NCI-H1417 (cell line): ENCODE measurements around the gene SNAI3.
"Not testable (repeated sequence)": the region's sequence is repeated elsewhere in the genome, so short reads cannot be mapped to it uniquely, and the experiment has no call there.

ENCODE experiments used
- DNase-seq, 3 experiments: peaks; one replicate each; lab custom pipeline; 2025; lab: John Stamatoyannopoulos, UW

The SNAI3 gene

GRCh38 chr16:88669493-88669892, 16.8 kb downstream of the SNAI3 start:
- DNase-seq, result not testable (repeated sequence)

GRCh38 chr16:88667461-88667860, 18.8 kb downstream of the SNAI3 start:
- DNase-seq, result no peak

GRCh38 chr16:88665570-88665969, 20.7 kb downstream of the SNAI3 start:
- no peak for DNase-seq

- no peak for DNase-seq
Observed at GRCh38 chr16:88665148-88665547, 21.2 kb downstream of the SNAI3 start.

GRCh38 chr16:88662843-88663606, 23.3 kb downstream of the SNAI3 start, which contains the start of gene MVD:
TSS of gene MVD (minus strand) at chr16:88663091. CDS start at chr16:88663080, 11 bp downstream.
- DNase-seq, result peak; percentile 91 to 97 (median 92)

- peak in 2 of 3 experiments; percentile 51 to 52 for DNase-seq
Observed at GRCh38 chr16:88662222-88662842, 24.0 kb downstream of the SNAI3 start.

- no peak for DNase-seq
Observed at GRCh38 chr16:88661468-88661867, 24.8 kb downstream of the SNAI3 start.

- no peak for DNase-seq
Observed at GRCh38 chr16:88659160-88659559, 27.1 kb downstream of the SNAI3 start.

GRCh38 chr16:88658714-88659113, 27.6 kb downstream of the SNAI3 start:
- DNase-seq, result no peak

GRCh38 chr16:88657371-88657770, 28.9 kb downstream of the SNAI3 start:
- no peak for DNase-seq

- DNase-seq, result no peak
Observed at GRCh38 chr16:88656291-88656980, 29.9 kb downstream of the SNAI3 start.

- peak in 2 of 3 experiments; percentile 44 to 74 for DNase-seq
Observed at GRCh38 chr16:88655733-88656281, 30.5 kb downstream of the SNAI3 start.

- DNase-seq, result peak in 2 of 3 experiments; percentile 20 to 41
Observed at GRCh38 chr16:88655053-88655732, 31.1 kb downstream of the SNAI3 start.

- no peak for DNase-seq
Observed at GRCh38 chr16:88654363-88655052, 31.8 kb downstream of the SNAI3 start.

GRCh38 chr16:88653596-88654362, 32.5 kb downstream of the SNAI3 start:
- no peak for DNase-seq

GRCh38 chr16:88653101-88653500, 33.2 kb downstream of the SNAI3 start:
- no peak for DNase-seq

GRCh38 chr16:88652762-88653063, 33.6 kb downstream of the SNAI3 start:
- DNase-seq, result no peak

- no peak for DNase-seq
Observed at GRCh38 chr16:88651989-88652761, 34.1 kb downstream of the SNAI3 start.

GRCh38 chr16:88651276-88651988, 34.9 kb downstream of the SNAI3 start:
- peak in 1 of 3 experiments; percentile 9 for DNase-seq
